ENCODE data around the gene DMBX1.

Gene DMBX1

DNA sequence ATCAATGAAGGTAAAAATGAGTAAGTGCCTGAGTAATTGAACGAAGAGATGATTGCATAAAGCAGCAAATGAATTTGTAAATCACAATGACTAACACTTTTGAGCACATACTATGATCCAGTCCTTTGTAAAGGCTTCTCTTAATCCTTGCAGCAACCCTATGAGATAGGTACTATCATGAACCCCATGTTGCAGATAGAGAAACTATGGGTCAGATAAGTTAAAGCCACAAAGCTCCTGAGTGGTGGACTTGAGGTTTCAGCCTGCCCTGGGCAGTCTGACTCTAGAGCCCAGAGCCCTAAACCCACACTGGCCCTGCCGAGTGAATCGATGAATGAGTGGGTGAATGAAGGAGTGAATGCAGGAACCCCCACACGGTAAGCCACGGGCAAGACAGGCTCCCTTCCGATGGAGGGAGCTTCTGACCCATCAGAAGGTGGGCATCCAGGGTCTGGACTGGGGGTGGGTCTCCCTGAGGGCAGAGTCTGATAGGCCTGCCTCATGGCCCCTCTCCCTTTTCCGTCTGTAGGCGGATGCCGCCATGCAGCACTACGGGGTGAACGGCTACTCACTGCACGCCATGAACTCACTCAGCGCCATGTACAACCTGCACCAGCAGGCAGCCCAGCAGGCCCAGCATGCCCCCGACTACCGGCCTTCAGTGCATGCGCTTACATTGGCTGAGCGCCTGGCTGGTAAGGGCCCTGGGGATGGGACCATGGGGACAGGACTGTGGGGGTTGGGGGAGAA is 17.0 kb downstream of the DMBX1 start:
- DNase-seq (ENCODE audit: low read depth): no peak

DNA sequence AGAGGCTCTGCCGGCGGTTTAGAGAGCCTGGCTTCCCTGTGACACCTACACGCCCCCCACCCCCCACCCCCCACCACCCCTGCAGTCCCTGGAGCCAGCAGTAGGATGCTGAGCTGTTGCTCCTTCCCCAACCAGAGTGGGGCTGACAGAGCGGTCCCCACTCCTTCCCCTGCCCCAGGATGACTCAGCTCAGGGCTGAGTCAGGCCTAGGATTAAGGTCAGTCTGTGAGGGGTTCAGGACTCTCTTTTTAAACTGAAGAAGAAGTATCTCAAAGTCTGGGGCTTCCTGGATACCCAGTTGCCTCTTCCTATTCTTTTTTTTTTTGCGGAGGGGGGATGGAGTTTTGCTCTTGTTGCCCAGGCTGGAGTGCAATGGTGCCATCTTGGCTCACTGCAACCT is 19.1 kb downstream of the DMBX1 start:
- DNase-seq (ENCODE audit: low read depth): peak; percentile 36

DNA sequence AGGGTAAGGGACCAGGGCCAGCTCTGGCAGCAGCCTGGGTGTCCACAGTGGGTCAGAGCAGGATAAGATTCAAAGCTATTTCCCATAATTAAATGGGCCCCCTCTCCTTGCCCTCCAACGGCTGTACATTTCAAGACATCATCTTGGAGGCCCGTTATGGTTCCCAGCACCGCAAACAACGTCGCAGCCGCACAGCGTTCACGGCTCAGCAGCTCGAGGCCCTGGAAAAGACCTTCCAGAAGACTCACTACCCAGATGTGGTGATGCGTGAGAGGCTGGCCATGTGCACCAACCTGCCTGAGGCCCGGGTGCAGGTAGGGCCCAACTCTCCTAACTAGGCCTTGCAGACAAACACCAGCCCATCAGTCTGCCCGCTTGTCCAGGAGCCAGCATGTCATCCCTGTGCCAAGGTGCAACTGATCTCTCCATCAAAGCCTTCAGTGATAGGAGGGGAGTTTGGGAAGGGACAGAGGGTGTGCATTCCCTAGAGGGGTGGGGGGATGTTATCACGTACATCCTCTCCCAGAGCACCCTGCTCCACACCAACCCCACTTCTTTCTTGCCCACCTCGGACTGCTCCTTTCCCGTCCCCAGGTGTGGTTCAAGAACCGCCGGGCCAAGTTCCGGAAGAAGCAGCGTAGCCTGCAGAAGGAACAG is 20.8 kb downstream of the DMBX1 start:
- DNase-seq (ENCODE audit: low read depth): no peak

DNA sequence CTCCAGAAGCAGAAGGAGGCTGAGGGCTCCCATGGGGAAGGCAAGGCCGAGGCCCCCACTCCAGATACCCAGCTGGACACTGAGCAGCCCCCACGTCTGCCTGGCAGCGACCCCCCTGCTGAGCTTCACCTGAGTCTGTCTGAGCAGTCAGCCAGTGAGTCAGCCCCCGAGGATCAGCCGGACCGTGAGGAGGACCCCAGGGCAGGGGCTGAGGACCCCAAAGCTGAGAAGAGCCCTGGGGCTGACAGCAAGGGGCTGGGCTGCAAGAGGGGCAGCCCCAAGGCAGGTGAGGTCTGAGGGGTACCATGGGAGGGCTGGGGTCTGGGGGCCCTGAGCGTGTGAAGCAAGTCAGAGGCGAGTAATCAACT is 21.3 kb downstream of the DMBX1 start:
- DNase-seq (ENCODE audit: low read depth): no peak

DNA sequence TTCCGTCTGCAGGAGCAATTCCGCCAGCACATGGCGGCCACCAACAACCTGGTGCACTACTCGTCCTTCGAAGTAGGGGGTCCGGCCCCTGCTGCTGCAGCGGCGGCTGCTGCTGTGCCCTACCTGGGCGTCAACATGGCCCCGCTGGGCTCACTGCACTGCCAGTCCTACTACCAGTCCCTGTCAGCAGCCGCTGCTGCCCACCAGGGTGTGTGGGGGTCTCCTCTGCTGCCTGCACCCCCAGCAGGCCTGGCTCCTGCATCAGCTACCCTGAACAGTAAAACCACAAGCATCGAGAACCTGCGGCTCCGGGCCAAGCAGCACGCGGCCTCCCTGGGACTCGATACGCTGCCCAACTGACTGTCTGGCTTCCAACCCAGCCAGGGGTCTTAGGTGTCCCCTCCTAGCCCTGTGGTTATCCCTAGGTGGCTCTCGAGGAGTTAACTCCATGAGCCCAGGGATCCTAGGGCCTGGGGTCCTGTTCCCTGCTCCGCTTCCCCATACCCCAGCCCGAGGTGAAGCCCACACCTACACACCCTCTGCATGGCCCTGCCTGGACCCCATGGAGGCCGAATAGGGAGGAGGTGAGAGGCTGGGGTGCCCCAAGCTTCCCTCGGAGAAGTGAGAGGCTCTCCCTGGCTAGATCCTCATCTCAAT is 22.6 kb downstream of the DMBX1 start:
- no peak for DNase-seq (ENCODE audit: low read depth)

DNA sequence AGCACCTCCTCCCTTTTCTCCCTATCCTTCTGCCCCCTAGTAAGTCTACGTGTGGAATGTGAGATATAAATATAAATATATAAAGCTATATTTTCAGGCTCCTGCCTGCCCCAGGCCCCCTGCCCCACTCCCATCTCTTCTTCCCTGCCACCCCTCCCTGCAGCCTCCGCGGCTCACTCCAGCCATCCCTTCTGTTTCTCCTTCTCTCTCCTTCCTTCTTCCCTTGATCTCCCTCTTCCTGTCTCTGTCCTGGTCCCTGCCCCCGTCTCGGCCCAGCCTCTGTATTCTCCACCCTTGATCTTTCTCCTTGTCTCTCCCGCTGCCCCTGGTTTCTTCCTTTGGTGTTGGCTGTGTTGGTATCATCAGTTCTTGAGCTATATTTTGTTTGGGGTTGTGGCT is 23.2 kb downstream of the DMBX1 start:
- no peak for DNase-seq (ENCODE audit: low read depth)

DNA sequence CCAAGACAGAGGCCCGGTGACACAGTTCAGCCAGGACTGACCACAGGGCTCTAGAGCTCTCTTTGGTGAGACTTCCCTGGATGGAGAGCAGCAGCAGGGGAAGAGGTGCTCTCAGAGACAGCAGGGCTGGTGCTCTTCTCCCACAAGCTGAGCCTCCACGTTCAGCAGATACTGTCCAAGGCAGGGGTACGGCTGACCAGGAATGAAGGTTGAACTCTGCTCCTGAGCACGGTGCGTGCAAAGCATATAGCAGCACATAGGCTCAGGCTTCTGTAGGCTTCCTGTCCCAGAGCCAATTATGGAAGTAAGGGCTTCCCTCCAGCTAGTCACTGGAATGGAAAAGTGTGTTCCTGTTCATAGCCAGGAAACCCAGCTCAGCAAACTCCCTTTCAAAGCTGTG is 23.9 kb downstream of the DMBX1 start:
- no peak for DNase-seq (ENCODE audit: low read depth)

DNA sequence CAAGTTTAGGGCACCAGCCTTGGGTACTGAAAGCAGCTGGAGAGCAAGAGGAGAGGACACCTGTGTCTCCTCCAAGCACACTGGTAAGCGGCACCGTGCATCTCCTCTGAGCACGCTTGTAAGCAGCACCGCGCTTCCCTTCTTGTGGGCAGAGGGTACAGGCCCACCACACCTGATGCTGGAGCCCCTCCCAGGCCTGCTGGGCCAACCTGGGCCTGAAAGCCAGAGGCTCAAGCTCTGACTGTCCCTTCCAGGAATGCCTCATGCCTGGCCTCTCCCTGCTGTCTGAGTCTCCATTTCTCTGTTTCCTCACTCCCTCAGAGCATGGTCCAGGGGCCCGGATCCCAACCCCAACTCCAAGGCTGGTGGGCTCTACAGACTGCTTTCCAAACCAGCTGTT is 25.9 kb downstream of the DMBX1 start:
- no peak for DNase-seq (ENCODE audit: low read depth)

DNA sequence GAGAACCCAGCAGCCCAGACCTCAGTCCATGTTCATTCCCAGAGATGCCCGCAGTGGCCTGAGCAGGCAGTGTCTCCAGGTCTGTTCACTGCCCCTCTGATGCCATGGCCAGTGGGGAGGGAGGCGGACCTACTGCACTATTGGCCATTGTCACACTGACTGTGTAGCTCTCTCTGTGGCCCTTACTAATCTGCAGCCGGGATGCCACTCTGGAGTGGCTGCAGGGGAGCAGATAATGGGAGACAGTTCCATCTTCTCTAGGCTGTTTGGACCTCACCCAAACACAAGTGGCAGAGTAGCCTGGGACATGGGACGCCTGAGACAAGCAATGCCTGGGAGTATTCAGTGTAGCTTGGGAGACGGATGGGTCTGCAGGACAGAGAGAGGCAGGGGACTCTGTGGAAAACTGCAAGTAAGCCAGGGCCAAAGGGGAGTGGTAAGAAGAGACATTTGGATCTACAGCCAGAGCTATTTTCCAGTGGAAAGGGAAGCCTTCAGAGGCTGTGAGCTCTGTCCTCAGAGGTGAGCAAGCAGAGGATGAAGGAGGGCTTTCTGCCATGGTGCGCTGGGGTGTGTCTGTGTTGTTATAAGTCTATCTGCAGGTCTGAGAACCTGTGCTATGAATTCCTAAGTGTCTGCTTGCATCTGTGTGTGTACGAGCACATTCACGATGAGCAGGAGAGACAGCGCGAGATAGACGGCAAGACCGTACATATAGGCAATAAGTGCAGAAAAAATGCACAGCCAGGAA is 26.7 kb downstream of the DMBX1 start:
- DNase-seq (ENCODE audit: low read depth): no peak

DNA sequence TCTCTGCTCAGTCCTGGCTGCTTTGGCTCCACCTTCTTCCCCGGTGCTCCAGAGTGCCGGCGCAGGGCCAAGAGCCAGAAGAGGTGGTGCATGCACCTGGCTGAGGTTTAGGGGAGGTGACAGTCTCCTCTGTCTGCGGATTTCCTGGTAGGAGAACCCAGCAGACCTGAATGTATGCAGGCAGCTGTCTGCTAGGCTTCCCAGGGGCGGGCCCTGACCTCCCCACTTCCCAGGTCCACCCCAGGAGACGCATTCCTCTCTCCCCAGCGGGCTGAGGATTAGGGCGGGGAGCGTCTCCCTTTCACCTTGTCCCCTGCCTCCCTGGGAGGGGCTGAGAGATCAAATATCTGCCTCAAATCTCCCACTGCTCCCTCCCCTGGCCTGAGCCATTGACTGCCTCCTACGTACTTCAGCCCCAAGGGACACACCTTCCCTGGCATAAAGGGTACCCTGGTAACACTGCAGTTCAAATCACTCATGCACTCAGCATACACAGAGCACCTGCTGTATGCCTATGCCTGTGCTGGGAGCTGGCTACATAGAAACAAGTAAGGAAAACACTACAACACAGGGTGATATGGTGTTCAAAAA is 27.5 kb downstream of the DMBX1 start:
- no peak for DNase-seq (ENCODE audit: low read depth)

DNA sequence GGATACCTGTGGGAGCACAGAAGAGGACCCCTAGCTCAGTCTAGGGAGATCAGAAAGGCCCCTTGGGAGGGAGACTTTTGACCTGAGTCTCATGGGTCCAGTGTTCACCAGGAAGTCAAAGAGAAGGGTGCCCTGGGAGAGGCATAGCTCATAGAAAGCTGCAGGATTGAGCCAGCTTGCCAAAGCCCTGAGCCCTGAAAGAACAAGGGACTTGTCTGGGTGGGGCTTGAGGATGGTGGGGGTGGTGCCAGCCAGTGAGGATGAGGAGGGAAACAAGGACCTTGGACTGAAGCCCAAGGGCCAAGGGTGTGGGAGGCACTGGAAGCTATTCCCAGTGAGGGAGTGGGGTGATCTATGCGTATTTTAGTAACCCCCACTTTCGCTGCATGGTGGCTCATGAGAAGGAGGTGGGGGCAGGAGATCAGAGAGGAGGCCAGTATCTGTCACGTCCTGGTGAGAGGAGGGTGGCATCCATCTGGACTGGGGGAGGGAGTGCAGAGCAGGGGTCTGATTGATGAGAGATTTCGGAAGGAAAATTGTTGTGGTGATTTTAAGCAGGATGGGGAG is 28.4 kb downstream of the DMBX1 start:
- no peak for DNase-seq (ENCODE audit: low read depth)

DNA sequence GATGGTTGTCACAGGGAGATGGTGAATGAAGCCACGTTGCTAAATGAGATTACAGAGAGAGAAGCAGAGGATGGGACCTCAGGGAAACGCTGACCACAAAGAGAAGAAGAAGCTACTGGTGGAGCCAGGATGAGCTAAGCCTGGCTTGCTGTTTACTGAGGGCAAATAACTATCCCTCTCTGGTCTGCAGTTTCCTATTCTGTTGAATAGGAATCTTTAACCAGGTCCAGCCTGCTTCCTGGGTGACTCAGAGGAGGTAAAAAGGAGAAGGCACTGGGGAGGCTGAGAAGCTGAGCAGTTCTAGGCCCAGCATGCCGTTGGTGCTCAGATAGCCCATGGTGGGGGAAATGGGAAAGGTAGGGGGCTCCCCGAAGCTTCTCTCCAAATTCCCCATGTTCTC is 29.6 kb downstream of the DMBX1 start:
- DNase-seq (ENCODE audit: low read depth): no peak

DNA sequence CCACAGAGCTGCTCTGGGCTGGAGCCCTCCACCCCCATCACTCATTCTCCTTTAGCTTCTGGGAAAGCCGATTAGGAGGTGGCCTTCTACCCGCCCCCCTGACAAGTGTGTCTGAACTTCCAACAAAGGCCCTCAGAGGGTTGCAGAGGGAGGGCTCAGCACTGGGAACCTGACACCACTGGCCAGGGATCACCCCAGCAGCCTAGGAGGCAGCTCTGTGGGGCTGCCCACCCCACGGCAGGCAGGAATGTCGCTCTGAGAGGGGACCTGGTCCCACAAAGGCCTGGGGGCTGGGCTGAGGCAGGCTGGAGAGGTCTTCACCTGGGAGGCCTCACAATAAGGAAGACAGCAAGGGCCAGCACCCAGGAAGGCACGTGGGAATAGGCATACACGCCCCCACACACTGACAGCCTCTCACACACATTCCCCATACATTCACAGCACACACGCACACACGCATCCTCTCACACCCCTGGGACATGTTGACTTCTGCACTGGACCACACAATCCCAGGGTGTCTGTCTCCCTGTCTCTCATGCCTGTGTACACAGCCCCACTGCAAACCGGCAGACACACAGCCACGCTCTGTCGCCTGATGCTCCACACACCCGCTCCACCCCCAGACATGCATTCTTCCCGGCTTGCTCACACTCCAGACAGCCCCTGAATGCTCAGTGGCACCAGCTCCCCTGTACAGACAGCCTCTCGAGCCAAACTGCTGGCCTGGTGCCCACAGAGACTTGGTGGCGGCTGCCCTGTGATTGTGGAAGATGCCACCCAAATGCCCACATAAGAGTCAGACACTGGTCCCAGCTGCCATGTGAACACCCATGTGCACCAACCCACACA is 30.7 kb downstream of the DMBX1 start:
- DNase-seq (ENCODE audit: low read depth): peak; percentile 92

DNA sequence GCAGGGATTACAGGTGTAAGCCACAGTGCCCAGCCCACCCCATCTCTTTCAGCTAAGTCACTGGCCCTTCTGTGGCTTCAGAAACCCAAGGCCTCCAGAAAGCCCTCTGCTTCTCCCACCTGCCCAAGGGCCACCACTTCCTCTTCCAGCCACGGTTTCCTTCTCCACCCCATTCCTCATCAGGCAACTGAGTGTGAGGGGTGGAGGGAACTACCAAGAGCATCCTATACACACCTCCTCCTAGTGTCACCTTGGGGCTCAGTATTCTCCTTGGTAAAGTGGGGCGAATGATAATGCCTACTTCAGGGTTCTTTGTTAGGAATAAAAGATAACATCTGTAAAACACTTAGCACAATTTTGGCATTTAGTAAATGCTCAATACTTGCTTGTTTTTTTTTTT is 31.8 kb downstream of the DMBX1 start:
- no peak for DNase-seq (ENCODE audit: low read depth)

DNA sequence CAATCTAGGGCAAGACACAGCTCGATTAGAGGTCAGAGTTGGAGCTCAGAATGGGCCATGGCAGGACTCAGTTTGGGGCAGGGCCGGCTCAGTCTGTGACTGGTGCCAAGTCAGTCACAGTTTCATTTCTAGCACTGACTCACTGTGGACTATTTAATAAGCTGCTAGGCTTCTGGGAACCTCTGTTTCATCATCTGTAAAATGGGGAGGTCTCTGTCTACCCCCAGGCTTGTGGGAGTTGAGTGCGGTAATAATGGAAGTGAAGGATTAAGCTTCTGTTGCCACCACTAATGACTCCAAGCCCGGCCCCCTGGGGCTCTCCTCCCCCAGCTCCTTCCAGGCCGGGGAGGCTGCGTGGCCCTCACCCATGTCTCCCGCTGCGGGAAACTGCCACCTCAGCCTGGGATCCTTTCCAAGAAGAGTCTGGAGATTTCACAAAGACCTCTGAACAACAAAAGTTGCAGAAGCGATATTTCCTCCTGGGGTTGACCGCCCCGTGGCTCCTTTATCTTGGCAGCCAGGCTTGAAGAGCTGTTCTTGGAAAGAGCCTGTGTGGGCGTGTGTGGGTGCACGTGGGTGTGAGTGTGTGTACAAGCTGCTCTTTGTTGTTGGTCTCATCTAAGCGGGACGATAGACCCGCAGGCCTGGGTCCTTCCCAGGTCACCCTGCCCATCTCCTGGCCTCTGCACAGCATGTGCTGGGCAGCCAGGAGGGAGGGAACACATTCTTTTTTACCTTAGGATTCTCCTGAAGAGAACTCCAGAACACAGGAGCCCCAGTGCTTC is 32.7 kb downstream of the DMBX1 start:
- DNase-seq (ENCODE audit: low read depth): peak; percentile 80

DNA sequence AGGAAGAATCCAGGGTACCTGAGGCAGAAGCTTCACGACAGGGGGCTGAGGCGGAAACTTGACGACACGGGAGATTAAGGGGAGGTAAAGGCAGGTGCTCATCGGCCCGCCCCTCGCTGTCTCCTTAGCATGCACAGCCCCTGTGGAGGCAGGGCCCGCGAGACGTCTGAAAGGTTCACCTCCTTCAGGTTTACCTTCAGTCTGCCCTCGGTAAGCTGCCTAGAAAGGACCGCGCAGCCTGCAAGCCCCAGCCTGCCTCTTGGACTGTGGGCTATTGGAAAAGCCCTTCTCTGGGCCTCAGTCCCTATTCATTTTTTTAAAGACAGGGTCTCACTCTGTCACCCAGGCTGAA is 33.3 kb downstream of the DMBX1 start:
- no peak for DNase-seq (ENCODE audit: low read depth)

DNA sequence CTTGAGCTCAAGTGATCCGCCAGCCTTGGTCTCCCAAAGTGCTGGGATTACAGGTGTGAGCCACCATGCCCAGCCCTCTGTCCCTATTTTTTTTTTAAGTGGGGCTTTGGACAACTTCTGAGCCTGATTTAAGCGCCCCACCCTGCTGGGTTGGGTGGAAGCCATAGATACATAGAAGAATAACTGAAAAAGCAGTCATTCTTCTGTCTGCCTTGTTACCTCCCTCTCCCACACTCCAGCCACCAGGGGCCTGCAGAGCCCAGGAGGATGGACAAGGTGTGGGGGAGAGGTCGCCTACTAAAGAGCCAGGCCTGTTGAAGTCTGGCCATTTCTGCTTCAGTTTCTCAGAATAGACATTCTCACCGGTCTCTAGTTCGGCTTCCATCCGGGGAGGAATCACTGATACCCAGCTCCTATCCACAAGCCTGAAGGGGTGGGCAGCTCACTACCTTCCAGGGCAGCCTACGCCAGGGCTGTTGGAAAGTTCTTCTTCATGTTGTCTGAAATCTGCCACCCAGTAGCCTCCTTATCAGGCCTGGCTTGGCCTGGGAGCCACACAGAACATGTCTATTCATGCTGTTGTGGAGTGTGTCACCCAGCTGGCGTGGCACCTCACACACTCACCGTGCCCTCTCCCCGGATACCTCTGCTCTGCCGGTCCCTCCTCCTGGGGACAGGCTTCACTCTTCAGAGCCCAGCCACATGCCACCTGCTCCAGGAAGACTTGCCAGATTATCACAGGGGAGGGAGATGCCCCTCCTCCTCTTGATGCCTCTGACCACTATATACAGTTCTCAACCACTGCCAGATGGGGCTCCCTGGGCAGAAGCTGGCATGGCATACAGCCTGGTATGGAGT is 34.1 kb downstream of the DMBX1 start:
- DNase-seq (ENCODE audit: low read depth): no peak

DNA sequence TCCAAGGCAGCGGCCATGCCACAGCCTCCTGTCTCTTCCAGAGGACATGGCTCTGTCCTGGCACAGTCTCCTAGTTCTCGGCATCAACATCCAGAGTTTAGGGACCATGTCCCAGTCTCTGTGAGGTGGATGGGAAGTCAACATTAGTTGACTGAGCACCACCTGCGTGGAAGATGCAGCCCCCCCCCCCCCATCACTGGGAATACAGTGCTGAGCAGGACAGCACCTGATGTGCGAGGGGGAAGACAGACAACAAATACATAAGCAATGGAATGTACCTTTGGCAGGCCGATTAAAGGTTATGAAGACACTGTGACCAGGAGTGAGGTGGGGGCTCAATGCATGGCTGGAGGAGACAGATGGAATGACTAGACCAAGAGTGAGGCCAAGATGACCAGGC is 35.2 kb downstream of the DMBX1 start:
- DNase-seq (ENCODE audit: low read depth): no peak

DNA sequence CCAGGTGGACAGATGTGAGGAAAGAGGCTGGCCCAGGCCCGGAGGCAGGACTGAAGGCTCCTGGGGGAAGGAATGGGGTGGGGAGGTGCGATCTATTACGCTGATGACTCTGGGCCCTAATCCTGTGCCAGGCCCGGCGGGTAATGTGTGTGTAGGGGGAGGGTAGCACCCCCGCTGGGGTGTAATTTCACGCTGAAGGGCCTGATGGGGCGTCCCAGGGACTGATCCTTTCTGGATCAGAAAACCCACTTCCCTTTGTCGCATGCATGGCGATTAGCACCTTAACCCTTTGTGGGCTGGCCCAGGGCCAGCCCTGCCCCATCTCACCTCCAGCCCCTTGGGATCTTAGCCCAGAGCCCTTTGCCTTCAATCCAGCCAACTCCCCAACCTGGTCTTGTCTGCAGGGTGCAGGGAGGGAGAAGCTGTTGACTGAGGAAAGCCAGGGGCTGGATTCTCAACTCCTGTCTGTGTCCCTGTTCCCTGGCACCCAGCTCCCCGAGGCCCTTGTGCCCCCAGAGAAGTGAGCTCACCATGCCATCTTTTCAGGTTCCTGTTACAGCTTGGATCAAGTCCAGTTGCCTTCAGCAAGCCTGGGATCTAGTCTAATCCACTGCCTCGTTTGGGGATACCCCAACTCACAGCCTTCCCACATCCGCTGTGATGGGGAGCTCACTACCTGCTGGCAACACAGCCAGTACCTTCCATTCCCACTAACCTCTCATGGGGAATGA is 35.8 kb downstream of the DMBX1 start:
- DNase-seq (ENCODE audit: low read depth): no peak
